ENCODE measurements around the gene PRSS36.

DNA sequence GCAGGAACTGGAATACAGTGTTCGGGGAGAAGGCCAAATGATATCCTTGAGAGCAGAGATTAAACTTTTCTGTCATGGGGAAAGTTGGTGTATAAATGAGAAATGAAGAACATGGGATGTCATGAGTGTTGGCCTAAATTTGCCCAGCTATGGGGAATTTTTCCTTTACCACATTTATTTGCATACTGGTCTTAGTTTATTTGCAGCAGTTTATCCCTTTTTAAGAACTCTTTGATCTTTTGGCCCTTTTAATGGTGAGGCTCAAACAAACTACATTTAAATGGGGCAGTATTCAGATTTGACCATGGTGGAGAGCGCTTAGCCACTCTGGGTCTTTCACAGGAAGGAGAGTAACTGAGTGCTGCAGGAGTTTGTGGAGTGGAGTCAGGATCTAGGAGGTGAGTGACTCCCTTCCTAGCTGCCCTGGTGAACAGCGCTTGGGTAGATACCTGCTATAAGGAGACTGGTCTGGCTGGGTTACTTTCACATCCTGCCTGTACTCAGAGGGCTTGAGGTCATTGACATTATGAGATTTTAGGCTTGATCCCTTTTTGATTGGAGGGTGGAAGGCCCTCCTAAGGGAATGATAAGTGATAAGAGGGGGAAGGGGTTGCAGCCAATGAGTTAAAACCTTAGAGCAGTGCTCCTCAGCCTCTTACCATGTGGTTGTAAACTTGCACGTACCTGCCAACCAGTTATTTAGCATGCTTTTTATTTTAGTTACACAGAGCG lies 42.0 kb upstream of the PRSS36 start:
- TF ChIP-seq FOXK2 (IDR thresholded peaks at IDR 0.05) (no peak), SP1 (IDR thresholded peaks at IDR 0.05) (no peak), NFRKB (IDR thresholded peaks at IDR 0.05) (no peak), SUZ12 (IDR thresholded peaks at IDR 0.05) (no peak), LEF1 (IDR thresholded peaks at IDR 0.05; ENCODE audit: borderline replicate concordance) (no peak), ZNF384 (IDR thresholded peaks at IDR 0.05) (no peak)
